ENCODE results near the gene RPL28.
A peak's percentile ranks its signal among the peaks of the same experiment; 100 is the strongest.

- TF ChIP-seq EZH2phosphoT487 (IDR thresholded peaks at IDR 0.05; ENCODE audit: insufficient read depth, low read depth) (no peak), EZH2 (IDR thresholded peaks at IDR 0.05; ENCODE audit: insufficient read depth, poor library complexity, severe bottlenecking) (peak; percentile 22)
Observed at GRCh38 chr19:55451965-55452748, 66.4 kb downstream of the RPL28 start.
